Omental fat pad (tissue), 4 donors: ENCODE measurements around the gene DNMT1. TPM values are rescaled to one million over a fixed set of nuclear protein-coding genes. Genes with fewer than 3 reads are reported as not detected.
A peak's percentile ranks its signal among the peaks of the same experiment; 100 is the strongest.

Source experiments
- ATAC-seq: fragments of 150-250 bp; one replicate; pipeline ENCODE4 v1.9.1; 2016; ENCODE audit warnings: mild to moderate bottlenecking, moderate library complexity; ENCODE audit not compliant: low FRiP score
- DNase-seq: peaks from one replicate; pipeline ENCODE4 v3.0.0-alpha.2; 2019; ENCODE audit warnings: low spot score
- total RNA-seq, 4 donors: library from RNA; depleted of rRNA; stranded (reverse); fragments of >200 nt; gene quantifications; one replicate each; pipeline ENCODE4 v1.1.0, GENCODE V29; 2016
- TF ChIP-seq, protein P1 (sequence below), 3 donors: fragments of 450-650 bp; IDR thresholded peaks; one replicate each; pipeline ENCODE4 v1.5.1; 2016 to 2017; ENCODE audit warnings: antibody characterized with exemption in 3 of 3, mild to moderate bottlenecking in 3 of 3, moderate library complexity in 2 of 3

Gene DNMT1
- total RNA-seq, 4 donors from 2014 or later, result 38.4 to 84.7 (median 50.2) TPM

DNA sequence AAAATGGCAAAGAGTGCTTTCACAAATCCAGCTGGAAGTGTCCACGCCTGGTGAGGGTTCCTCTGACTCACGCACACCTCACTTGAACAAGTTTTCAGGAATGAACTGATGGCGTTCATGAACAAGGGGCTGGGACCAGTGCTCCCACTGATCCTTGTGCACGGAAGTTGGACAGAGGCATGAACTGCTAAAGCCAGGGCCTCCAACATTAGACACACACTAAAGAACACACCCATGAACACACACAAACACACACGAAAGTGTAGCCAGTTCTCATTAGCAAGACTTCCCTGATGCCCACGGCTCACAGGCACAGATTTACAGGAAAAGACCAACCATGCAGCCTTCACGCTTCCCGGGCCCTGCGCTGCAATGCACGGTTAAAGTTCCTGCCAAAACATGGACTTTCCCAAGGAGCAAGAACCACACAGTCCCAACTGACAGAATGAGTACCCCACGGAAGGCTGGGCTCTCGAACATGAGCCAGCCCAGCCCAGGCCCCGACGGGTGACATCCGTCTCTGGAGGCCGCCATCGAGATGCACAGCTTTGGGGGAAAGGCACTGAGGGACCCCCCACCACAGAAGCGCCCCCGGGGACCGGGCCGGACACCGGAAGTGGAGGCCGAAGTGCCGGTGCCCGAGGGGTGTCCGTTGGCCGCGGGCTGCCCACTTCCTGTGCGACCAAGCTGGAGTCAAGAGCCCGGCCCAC is 808 bp downstream of the DNMT1 start:
- TF ChIP-seq, protein P1, sequence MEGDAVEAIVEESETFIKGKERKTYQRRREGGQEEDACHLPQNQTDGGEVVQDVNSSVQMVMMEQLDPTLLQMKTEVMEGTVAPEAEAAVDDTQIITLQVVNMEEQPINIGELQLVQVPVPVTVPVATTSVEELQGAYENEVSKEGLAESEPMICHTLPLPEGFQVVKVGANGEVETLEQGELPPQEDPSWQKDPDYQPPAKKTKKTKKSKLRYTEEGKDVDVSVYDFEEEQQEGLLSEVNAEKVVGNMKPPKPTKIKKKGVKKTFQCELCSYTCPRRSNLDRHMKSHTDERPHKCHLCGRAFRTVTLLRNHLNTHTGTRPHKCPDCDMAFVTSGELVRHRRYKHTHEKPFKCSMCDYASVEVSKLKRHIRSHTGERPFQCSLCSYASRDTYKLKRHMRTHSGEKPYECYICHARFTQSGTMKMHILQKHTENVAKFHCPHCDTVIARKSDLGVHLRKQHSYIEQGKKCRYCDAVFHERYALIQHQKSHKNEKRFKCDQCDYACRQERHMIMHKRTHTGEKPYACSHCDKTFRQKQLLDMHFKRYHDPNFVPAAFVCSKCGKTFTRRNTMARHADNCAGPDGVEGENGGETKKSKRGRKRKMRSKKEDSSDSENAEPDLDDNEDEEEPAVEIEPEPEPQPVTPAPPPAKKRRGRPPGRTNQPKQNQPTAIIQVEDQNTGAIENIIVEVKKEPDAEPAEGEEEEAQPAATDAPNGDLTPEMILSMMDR (IDR thresholded peaks at IDR 0.05), result no peak

DNA sequence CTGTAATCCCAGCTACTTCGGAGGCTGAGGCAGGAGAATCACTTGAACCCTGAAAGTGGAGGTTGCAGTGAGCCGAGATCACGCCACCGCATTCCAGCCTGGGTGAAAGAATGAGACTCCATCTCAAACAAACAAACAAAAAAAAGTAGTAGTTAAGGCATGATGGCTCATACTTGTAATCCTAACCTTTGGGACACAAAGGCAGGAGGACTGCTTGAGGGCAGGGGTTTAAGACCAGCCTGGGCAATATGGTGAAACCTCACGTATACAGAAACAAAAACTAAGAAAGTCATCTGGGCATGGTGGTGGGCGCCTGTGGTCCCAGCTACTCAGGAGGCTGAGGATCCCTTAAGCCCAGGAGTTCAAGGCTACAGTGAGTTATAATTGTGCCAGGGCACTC is 1.8 kb downstream of the DNMT1 start:
- TF ChIP-seq, protein P1 (IDR thresholded peaks at IDR 0.05), result no peak
- DNase-seq (no peak), ATAC-seq (no peak)

More for the DNA sequence above, 808 bp downstream of the DNMT1 start:
- peak; percentile 37 for ATAC-seq
- no peak for DNase-seq

DNA sequence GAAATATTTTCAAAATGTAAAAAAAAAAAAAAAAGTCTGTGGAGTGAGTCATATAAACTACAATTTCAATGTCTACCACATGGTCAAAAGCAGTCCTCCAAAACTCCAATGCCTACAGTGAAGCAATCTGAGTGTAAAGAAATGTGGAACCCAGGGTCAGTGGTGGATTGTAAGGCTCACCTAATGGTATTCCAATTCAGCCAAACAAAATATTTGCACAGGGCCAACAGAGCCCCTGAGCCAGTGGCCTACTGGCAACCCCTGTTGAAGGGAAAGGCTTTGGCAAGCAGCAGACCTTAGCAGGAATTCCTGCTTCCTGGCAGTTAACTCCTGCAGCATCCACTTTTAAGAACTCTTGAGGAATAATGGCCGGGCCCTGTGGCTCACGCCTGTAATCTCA is 3.4 kb downstream of the DNMT1 start:
- DNase-seq (no peak), ATAC-seq (no peak)
- TF ChIP-seq, protein P1 (IDR thresholded peaks at IDR 0.05), result no peak

DNA sequence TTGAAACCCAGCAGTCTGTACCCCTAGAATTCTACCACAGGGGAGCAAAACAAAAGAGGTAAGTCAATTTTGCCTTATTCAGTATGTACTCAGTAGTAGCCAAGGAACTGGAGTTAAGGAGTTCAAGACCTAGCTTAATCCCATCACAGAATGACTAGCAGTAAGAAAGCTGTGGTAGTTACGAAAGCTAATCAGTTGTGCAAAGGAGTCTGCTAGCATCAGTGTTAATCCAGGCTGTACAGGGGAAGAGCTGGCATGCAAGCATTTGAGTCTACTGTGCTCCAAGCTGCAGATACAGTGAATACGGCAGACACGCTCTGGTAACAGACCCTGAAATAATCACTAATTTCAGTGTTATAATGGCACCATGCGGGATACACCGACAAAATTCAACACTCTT is 4.7 kb downstream of the DNMT1 start:
- no peak for ATAC-seq
- no peak for DNase-seq
- TF ChIP-seq, protein P1 (IDR thresholded peaks at IDR 0.05), result no peak

DNA sequence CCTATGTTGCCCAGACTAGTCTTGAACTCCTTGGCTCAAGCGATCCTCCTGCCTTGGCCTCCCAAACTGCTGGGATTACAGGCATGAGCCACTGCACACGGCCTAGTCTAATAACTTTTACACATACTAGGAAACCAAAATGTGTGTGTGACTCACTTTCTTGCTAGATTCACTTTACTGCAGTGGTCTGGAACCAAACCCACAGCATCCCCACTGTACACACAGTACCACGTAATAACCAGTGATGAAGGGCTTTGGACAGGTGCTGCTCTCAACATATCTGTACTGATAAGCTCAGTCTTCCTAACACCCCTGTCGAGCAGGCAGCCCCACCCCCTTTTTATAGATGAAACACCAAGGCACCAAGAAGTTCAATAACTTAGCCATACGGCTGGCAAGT is 5.1 kb downstream of the DNMT1 start:
- no peak for ATAC-seq
- DNase-seq, result no peak
- TF ChIP-seq, protein P1 (IDR thresholded peaks at IDR 0.05), result no peak

DNA sequence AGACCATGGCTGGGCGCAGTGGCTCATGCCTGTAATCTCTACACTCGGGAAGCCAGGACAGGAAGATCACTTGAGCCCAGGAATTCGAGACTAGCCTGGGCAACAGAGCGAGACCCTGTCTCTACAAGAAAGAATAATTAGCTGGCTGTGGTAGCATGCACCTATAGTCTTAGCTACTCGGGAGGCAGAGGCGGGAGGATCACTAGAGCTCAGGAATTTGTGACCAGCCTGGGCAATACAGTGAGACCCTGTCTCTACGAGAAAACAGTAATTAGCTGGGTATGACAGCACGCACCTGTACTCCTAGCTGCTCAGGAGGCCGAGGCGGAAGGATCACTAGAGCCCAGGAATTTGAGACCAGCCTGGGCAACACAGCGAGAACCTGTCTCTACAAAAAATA is 7.4 kb downstream of the DNMT1 start:
- DNase-seq (no peak), ATAC-seq (no peak)
- TF ChIP-seq, protein P1 (IDR thresholded peaks at IDR 0.05), result no peak

DNA sequence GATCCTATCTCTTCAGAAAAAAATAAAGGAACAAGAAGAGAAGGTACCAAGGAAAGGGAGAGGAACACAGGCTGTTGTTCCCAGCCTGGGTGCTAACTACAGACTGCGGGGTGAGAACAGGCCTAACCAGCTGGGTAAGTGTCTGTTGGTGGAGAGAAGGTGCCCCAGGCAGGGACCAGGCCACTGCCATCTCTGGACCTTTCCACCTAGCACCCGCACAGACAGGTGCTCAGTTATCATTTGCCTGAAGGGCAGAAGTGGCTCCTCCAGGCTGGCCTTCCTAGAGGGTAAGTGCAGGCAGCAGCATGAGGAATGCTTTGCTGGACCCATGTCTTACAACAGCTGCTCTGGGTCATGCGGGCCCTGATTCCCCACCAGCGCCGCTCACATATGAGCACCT is 10.1 kb downstream of the DNMT1 start:
- DNase-seq (no peak), ATAC-seq (no peak)
- TF ChIP-seq, protein P1 (IDR thresholded peaks at IDR 0.05), result no peak
